GM23338 (cell line): ENCODE data around the gene GPD1.

ENCODE experiments used
- EZH2 ChIP-seq: fragments of 200-600 bp; sonication (generic); IDR thresholded peaks from one replicate; pipeline ENCODE4 v1.8.0; 2017; ENCODE audit warnings: antibody characterized with exemption, mild to moderate bottlenecking, low read depth; ENCODE audit not compliant: unreplicated experiment
- POLR2AphosphoS5 ChIP-seq: IDR thresholded peaks from 2 replicates; pipeline ENCODE4 v1.6.1; 2016; ENCODE audit warnings: antibody characterized with exemption, low read depth
- STAT1 ChIP-seq: IDR thresholded peaks from one replicate; pipeline ENCODE4 v1.6.1; 2016; ENCODE audit warnings: antibody characterized with exemption; ENCODE audit not compliant: unreplicated experiment
- TF ChIP-seq, protein P1 (sequence below), 2 experiments: fragments of 200-600 bp in 1 of 2; sonication (generic) in 1 of 2; conservative IDR thresholded peaks; 2 replicates each; pipeline versions ENCODE4 v1.5.1 to v1.6.1; 2016 to 2017; ENCODE audit warnings: antibody characterized with exemption in 2 of 2, low read depth in 2 of 2, mild to moderate bottlenecking in 2 of 2, moderate library complexity in 1 of 2

DNA sequence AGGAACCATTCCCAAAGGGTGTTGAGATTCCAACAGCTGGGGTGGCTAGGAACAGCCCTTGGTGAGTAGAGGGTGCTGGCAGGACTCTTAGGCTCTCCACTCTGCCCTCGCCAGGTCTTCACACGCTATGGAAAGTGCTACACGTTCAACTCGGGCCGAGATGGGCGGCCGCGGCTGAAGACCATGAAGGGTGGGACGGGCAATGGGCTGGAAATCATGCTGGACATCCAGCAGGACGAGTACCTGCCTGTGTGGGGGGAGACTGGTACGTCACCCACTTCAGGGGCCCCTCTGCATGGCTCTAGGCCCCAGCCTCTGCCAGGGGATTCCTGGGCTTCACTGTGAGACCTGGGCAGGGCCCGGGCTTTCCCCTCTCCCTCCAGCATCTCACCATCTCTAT lies 26.7 kb upstream of the GPD1 start:
- TF ChIP-seq, protein P1, sequence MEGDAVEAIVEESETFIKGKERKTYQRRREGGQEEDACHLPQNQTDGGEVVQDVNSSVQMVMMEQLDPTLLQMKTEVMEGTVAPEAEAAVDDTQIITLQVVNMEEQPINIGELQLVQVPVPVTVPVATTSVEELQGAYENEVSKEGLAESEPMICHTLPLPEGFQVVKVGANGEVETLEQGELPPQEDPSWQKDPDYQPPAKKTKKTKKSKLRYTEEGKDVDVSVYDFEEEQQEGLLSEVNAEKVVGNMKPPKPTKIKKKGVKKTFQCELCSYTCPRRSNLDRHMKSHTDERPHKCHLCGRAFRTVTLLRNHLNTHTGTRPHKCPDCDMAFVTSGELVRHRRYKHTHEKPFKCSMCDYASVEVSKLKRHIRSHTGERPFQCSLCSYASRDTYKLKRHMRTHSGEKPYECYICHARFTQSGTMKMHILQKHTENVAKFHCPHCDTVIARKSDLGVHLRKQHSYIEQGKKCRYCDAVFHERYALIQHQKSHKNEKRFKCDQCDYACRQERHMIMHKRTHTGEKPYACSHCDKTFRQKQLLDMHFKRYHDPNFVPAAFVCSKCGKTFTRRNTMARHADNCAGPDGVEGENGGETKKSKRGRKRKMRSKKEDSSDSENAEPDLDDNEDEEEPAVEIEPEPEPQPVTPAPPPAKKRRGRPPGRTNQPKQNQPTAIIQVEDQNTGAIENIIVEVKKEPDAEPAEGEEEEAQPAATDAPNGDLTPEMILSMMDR (conservative IDR thresholded peaks at IDR 0.05; ENCODE audit: low read depth in 2 of 2) = no peak
- TF ChIP-seq STAT1 = no peak
- TF ChIP-seq POLR2AphosphoS5 = no peak
- TF ChIP-seq EZH2 = no peak
